ENCODE data around the gene ITGB6.

ITGB6 gene

DNA sequence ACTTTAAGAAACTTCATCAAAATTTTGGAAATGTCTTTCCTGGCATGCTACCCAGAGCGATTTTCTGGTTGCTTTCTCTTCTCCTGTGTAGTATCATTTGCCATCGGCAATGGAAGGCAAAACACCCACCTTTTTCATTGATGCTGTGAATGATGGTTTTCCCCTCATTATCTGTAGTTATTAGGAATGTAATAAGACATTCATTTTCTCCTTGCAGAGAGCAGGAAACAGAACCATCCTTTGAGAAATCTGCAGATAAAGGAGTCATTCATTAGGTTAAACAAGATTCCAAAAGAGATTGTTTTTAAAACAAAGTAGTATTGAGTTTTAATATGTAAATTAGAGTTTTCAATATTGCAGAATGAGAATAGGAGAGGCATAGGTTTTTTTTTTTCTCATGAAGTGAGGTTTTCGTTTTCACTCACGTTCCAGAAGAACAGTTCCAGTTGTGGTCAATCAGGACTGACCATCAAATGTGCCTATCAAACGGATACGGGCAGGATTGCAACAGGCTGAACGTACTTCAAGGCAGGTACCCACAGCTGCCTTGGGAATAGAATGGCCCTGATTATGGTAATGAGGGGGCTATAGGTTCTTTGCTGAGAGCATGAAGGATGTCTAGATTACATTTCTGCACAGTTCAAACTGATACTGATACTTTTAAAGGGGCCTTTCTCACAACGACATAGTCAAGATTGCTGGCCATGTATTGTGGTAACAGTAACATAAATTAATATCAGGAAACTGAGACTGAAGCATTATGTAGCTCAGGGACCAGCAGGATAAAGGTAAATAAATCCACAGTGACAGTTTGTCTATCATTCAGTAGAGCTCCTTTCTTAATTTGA is 87.9 kb downstream of the ITGB6 start:
- DNase-seq (ENCODE audit: low read depth), result no peak
- TF ChIP-seq, protein P1, sequence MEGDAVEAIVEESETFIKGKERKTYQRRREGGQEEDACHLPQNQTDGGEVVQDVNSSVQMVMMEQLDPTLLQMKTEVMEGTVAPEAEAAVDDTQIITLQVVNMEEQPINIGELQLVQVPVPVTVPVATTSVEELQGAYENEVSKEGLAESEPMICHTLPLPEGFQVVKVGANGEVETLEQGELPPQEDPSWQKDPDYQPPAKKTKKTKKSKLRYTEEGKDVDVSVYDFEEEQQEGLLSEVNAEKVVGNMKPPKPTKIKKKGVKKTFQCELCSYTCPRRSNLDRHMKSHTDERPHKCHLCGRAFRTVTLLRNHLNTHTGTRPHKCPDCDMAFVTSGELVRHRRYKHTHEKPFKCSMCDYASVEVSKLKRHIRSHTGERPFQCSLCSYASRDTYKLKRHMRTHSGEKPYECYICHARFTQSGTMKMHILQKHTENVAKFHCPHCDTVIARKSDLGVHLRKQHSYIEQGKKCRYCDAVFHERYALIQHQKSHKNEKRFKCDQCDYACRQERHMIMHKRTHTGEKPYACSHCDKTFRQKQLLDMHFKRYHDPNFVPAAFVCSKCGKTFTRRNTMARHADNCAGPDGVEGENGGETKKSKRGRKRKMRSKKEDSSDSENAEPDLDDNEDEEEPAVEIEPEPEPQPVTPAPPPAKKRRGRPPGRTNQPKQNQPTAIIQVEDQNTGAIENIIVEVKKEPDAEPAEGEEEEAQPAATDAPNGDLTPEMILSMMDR (IDR thresholded peaks at IDR 0.05; ENCODE audit: insufficient read depth, low read depth, low read length, missing control alignments), result no peak
- H3K4me3 ChIP-seq (ENCODE audit: low read length), result no peak overlapping the region

DNA sequence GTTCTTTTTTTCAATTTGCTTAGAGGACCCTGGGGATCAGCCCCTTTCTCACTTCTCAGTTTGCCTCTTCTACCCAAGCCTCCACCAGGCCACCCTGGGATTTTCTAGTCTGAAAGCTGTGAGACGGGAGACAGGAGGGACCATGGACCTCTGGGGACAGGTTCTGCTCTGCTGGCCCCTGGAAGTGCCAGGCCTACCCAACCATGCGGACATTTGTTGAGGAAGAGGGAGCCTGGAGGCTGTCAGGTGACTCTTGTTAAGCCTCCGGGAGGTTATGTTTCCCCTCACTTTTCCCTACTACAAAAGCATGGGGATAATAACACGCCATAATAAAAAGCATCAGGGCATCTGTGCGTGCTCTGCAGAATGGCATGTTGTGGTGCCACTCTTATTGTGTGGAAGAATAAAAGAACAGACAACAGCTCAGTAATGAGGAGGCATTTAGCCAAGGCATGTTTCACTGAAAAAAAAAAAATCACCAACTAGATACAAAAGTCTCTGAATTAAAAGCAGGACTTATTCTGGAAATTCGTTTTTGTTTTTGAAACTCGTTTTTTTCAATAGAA is 89.3 kb downstream of the ITGB6 start:
- DNase-seq (ENCODE audit: low read depth), result no peak
- TF ChIP-seq, protein P1 (IDR thresholded peaks at IDR 0.05; ENCODE audit: insufficient read depth, low read depth, low read length, missing control alignments), result no peak
- H3K4me3 ChIP-seq (ENCODE audit: low read length), result no peak overlapping the region

DNA sequence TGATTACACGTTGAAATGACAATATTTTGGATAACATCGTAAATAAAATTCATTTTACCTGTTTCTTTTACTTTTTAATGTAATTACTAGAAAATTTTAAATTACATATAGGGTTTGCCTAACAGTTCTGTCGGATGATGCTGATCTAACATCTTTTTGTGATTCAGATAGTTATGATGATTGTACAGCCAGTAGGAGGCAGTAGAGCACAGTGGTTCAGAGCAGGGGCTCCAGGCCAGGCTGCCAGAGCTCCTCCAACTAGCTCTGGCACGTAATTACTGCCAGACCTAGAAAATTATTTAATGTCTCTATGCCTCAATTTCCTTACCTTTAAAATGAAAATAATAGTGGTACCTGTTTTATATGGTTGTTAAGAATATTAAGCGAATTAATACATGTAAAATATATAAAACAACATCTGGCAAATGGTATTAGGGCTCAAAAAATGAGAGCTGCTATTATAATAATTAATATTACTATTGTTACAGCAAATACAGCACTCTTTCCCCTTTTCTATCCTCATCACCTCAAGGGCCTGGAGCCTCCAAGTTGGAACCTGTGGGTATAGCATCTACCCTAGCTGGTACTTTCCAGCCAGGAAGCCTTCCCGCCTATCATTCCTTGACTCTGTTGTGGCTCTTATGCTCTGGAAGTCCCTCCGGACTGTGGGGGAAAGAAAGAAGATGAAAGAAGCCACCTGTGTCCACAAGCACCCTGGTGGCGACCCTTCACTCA is 90.0 kb downstream of the ITGB6 start:
- TF ChIP-seq, protein P1 (IDR thresholded peaks at IDR 0.05; ENCODE audit: insufficient read depth, low read depth, low read length, missing control alignments), result peak; percentile 79
- peak; percentile 79 for DNase-seq (ENCODE audit: low read depth)
- H3K4me3 ChIP-seq (ENCODE audit: low read length), result no peak overlapping the region

DNA sequence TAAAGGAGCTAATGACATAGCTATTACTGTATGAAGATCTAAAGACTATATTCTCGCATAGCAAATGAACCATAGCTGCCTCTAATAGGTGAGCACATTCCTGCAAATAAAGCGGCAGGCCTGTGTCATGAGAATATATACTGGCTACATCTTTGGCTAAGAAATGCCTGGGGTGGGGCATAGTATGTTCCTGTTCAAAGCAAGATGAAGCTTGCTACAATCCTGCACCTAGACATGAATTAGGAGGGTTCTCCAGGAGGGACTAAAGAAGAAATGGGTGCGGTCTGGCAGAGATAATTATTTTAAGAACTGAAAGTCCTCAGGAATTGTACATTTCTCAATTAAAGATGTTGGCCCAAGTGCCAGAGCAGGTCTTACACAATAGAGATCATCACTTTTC is 90.8 kb downstream of the ITGB6 start:
- H3K4me3 ChIP-seq (ENCODE audit: low read length), result no peak overlapping the region
- DNase-seq (ENCODE audit: low read depth), result peak; percentile 60
- TF ChIP-seq, protein P1 (IDR thresholded peaks at IDR 0.05; ENCODE audit: insufficient read depth, low read depth, low read length, missing control alignments), result no peak

DNA sequence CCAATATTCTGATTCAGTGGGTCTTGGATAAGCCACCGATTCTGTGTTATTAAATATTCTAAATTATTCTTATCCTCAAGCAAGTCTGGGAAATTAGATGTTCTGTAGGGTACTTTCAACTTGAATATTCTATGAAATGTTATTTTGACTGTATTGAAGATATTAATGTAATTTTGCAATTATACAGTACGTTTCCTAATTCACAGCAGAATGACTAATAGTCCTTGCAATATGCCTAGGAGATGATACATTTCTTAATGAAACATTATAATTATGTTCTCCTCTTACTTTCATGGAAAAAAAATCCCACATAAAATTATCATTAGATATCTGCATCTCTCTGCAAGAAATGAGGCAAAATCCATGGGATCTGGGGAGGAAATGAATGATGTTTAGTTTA is 91.4 kb downstream of the ITGB6 start:
- DNase-seq (ENCODE audit: low read depth), result no peak
- TF ChIP-seq, protein P1 (IDR thresholded peaks at IDR 0.05; ENCODE audit: insufficient read depth, low read depth, low read length, missing control alignments), result no peak
- no peak overlapping the region for H3K4me3 ChIP-seq (ENCODE audit: low read length)

DNA sequence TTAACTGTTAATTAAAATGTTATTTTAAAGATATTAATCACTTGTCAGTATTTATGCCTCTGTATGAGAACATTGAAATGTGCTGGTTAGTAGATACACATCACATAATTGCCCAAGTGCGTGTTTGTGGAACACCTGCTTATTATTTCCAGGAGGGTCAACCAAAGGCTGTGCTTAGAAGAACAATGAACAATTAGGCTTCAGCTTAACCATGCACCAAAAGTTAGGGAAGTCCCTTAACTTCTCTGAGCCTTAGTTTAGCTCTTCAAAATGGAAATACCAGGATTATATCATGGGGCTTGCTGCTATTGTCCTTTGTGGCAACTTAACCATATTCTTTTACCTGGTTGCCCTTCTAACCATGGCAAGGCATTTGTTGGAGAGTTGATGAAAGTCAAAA is 94.7 kb downstream of the ITGB6 start:
- TF ChIP-seq, protein P1 (IDR thresholded peaks at IDR 0.05; ENCODE audit: insufficient read depth, low read depth, low read length, missing control alignments), result no peak
- no peak for DNase-seq (ENCODE audit: low read depth)
- H3K4me3 ChIP-seq (ENCODE audit: low read length), result no peak overlapping the region
